Heart right ventricle (tissue), 16 donors: ENCODE results near the gene UNC119B. TPM values are rescaled to one million over a fixed set of nuclear protein-coding genes. Genes with fewer than 3 reads are reported as not detected.
A peak's percentile ranks its signal among the peaks of the same experiment; 100 is the strongest.

Source experiments
- ATAC-seq, 8 donors: fragments of 200-7000 bp; cut with Tn5 transposase; one replicate each; pipeline ENCODE4 v1.9.1; 2020; ENCODE audit warnings: mild to moderate bottlenecking in 8 of 8, moderate library complexity in 8 of 8, moderate number of reproducible peaks in 1 of 8
- DNase-seq, 2 donors: peaks; one replicate each; pipeline ENCODE4 v3.0.0-alpha.2; 2020
- H3K27ac ChIP-seq, 10 donors: fragments of 200-600 bp; sonication (generic) in 2 of 10; one replicate each; pipeline versions ENCODE4 v1.5.0 to v1.8.0; 2020 to 2022; ENCODE audit warnings: mild to moderate bottlenecking in 3 of 10
- H3K27me3 ChIP-seq, 7 donors: fragments of 200-600 bp; one replicate each; pipeline ENCODE4 v1.8.0; 2021 to 2022; ENCODE audit warnings: mild to moderate bottlenecking in 2 of 7
- H3K36me3 ChIP-seq, 9 donors: fragments of 200-600 bp; sonication (generic) in 1 of 9; one replicate each; pipeline versions ENCODE4 v1.5.0 to v1.8.0; 2020 to 2022; ENCODE audit warnings: mild to moderate bottlenecking in 2 of 9
- H3K4me1 ChIP-seq, 9 donors: fragments of 200-600 bp; sonication (generic) in 1 of 9; one replicate each; pipeline versions ENCODE4 v1.5.0 to v1.8.0; 2020 to 2022; ENCODE audit warnings: mild to moderate bottlenecking in 4 of 9
- H3K4me3 ChIP-seq, 10 donors: fragments of 200-600 bp; sonication (generic) in 2 of 10; one replicate each; pipeline versions ENCODE4 v1.5.0 to v1.8.0; 2020 to 2022; ENCODE audit warnings: mild to moderate bottlenecking in 7 of 10, moderate library complexity in 2 of 10
- H3K9me3 ChIP-seq, 11 donors: fragments of 200-600 bp in 10 of 11; sonication (generic) in 2 of 11; one replicate each; pipeline versions ENCODE4 v1.5.0 to v1.8.0; 2013 to 2022; ENCODE audit warnings: mild to moderate bottlenecking in 2 of 11, control low read depth in 1 of 11, moderate library complexity in 1 of 11
- WGBS, 2 donors: extraction: QIAGEN DNeasy Blood & Tissue Kit; methylation state at CpG; one replicate each; pipeline ENCODE4 v1.1.7; 2013; ENCODE audit warnings: inconsistent platforms in 1 of 2; 5-methylcytosine and 5-hydroxymethylcytosine counted together
- intact Hi-C, 10 donors: fragments of 100-400 bp; cut with DNase I; formaldehyde crosslinking; loops; one replicate each; pipeline versions ENCODE4 v1.11.1 to v1.14.2; 2022
- polyA plus RNA-seq, 2 donors: library from polyadenylated mRNA; stranded (reverse); fragments of 200-250 nt; gene quantifications; one replicate each; pipeline ENCODE4 v1.2.3, GENCODE V29; 2013
- total RNA-seq, 10 donors: library from RNA; stranded (reverse); fragmentation: NEBNext Ultra II Directional in 3 of 10; extraction: Animal tissue kit (Norgen Biotek cat#: 25700) in 3 of 10; gene quantifications; one replicate each; pipeline versions ENCODE4 v1.2.1 to v1.2.4, GENCODE V29; 2021 to 2023
- TF ChIP-seq, protein P1 (sequence below), 9 donors: fragments of 200-600 bp; sonication (generic) in 2 of 9; IDR thresholded peaks; one replicate each; pipeline versions ENCODE4 v1.5.0 to v1.8.0; 2021 to 2022; ENCODE audit warnings: antibody characterized with exemption in 9 of 9, mild to moderate bottlenecking in 5 of 9, moderate library complexity in 1 of 9
- donor health status: Arrhythmogenic right ventricular cardiomyopathy.
- donor health status: ischemic (EF 13 %, LVEDD 7.1; RV severe dilation, severe dysfunction).
- donor health status: healthy with polysubstance abuse.
- donor health status: DM: no; HTN: yes; CAD: no.
- donor health status: DM: no; HTN: no; CAD: no.
- donor health status: ischemic (EF 25% LVEDD 6.9; RV normal size, moderate dysfunction).
- donor health status: ischemic (EF 25% LVEDD 5.7; RV mildly dilated, moderate dysfunction).
- donor health status: healthy.
- donor health status: DM: yes; HTN: yes; CAD: no.
- donor health status: Ischemic cardiomyopathy.
- donor health status: ischemic (EF 35%, LVEDD 5.7; RV mildly dilated, moderate dysfunction).
- donor health status: nonischemic (EF 11% LVEDD 7.7; RV severe dilation, severe dysfunction).
- donor health status: DM: yes; HTN: yes; CAD: no.
- donor health status: PGD.
- donor health status: ischemic (EF 29% LVEDD 5.4; RV normal size, mild dysfunction).
- donor health status: nonischemic (EF 23%, LVEDD 6.1; RV moderate dilation, normal function).

Gene UNC119B
- total and polyA plus RNA-seq, 12 donors, result 5.0 to 15.4 (median 9.3) TPM

DNA sequence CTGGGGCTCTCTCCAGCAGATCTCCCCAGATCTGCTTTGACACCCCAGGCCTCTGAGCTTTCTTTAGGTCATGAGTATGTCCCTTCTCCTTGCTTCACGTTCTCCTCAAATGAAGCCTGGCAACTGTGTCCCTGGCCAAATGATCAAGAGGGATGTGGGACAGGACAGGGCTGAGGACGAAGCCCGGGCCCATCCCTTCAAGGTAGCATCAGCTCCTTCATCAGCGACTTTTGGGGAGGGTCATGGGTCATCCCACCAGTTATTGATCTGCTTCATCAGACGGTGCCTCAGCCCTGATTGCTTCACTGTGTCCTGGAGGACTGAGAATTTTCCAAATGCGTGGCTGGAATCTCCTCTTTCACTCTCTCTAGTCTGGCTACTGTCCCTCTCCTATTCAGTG lies 47.7 kb downstream of the UNC119B start:
- Histone ChIP-seq H3K4me3 (no peak overlapping the region), H3K9me3 (peaks cover 0 to 11% (median 0%) of the 10 kb centered on the region in 11 donors), H3K4me1 (peaks cover 0 to 19% (median 14%) of the 10 kb centered on the region in 9 donors), H3K27me3 (no peaks in the 10 kb centered on the region), H3K27ac (no peak overlapping the region), H3K36me3 (peaks cover 0 to 33% (median 0%) of the 10 kb centered on the region in 9 donors)
- 89 to 95% methylated on average over 6 of the region's 6 CpGs for WGBS, 2 donors
- TF ChIP-seq, protein P1, sequence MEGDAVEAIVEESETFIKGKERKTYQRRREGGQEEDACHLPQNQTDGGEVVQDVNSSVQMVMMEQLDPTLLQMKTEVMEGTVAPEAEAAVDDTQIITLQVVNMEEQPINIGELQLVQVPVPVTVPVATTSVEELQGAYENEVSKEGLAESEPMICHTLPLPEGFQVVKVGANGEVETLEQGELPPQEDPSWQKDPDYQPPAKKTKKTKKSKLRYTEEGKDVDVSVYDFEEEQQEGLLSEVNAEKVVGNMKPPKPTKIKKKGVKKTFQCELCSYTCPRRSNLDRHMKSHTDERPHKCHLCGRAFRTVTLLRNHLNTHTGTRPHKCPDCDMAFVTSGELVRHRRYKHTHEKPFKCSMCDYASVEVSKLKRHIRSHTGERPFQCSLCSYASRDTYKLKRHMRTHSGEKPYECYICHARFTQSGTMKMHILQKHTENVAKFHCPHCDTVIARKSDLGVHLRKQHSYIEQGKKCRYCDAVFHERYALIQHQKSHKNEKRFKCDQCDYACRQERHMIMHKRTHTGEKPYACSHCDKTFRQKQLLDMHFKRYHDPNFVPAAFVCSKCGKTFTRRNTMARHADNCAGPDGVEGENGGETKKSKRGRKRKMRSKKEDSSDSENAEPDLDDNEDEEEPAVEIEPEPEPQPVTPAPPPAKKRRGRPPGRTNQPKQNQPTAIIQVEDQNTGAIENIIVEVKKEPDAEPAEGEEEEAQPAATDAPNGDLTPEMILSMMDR (IDR thresholded peaks at IDR 0.05), result no peak
- intact Hi-C loops, result loop anchor here in 1 of 10 donors (10.0 kb wide), 1 partner anchor 207 kb away; no protein-coding TSS in a partner anchor
- ATAC-seq (no peak), DNase-seq (no peak)

DNA sequence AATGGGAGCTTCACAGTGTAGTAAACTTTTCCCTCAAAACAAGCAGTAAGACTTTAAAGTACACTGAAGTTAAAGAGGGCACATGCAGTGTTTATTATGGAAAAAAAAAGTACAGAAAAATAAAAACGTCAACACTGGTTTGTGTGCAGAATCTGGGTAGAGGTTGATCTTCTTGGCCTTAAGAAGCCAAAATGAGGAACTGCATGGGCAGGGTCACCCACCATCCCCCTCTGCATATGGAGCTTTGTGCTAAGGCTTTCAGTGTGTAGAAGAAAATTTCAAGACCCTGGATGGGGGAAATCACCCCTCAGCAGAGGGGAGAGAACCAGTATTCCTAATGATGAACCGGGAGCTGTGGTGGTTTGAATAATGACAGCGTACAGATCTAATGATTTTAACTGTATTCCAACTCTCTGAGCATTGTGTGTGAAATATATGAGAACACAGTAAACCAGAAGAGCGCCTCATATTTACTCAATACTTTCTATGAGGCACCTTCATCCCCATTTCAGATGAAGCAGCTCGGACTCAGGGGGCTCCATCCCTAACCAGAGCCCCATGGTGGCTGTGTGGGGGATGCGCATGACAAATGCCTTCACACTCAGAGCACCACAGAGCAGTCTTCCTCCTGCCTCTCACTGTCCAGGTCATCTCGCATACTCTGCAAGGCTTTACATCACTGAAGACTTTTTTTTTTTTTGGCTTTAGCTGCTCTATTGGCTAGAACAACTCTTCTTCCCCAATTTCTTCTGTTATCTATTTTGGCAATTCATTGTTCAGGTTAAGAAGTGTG lies 48.7 kb downstream of the UNC119B start:
- Histone ChIP-seq H3K36me3 (peaks cover 0 to 44% (median 0%) of the 10 kb centered on the region in 9 donors), H3K27ac (no peak overlapping the region), H3K27me3 (no peaks in the 10 kb centered on the region), H3K9me3 (peaks cover 0 to 11% (median 0%) of the 10 kb centered on the region in 11 donors), H3K4me1 (peaks cover 0 to 19% (median 14%) of the 10 kb centered on the region in 9 donors), H3K4me3 (no peak overlapping the region)
- 94 to 95% methylated on average over 7 of the region's 7 CpGs for WGBS, 2 donors
- ATAC-seq (no peak), DNase-seq (no peak)
- intact Hi-C loops, result loop anchor here in 1 of 10 donors (10.0 kb wide), 1 partner anchor 206 kb away; no protein-coding TSS in a partner anchor
- TF ChIP-seq, protein P1 (IDR thresholded peaks at IDR 0.05), result no peak

DNA sequence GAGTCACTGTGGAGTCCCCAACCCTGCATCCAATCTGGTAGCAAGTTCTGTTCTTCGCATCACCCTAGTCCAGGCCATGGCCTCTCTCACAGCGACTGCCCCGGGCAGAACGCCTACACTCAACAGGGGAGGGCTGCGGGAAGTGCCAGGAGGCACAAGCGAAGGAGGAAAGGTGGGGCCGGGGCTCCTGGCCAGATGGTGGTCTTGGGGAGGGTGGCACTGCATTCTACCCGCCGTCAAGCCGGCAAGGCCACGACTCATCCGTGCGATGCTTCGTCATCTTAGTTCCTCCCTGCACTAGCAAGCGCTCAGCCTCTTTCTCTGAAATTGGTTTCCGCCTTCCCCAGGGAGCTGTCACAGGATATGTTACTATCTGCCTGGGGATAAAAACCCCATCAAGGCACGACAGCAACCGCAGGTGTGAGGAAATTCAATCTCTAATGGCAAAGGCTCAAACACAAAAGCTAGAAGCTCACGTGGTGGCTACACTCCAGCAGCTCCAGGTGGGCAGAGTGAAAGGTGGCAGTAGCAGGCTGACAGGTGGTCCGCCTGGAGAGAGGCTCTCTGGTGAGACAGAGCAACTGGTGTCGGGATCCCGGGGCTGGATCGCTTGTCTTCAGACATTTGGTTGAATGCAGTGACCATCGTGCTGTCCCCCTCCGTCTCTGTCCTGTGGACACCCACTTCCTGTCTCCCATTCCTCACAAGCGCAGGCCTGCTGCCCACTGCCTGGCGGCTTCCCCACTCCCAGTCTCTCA lies 49.5 kb downstream of the UNC119B start:
- peaks cover 0 to 51% (median 0%) of the 10 kb centered on the region in 9 donors for H3K36me3 ChIP-seq
- H3K27ac ChIP-seq, result peak overlapping the region in 1 of 10 donors; percentile 15
- no peaks in the 10 kb centered on the region for H3K27me3 ChIP-seq
- peaks cover 0 to 19% (median 14%) of the 10 kb centered on the region in 9 donors for H3K4me1 ChIP-seq
- peaks cover 0 to 7% (median 0%) of the 10 kb centered on the region in 11 donors for H3K9me3 ChIP-seq
- H3K4me3 ChIP-seq, result no peak overlapping the region
- DNase-seq (no peak), ATAC-seq (no peak)
- 83 to 88% methylated on average over 26 to 27 of the region's 27 CpGs for WGBS, 2 donors
- intact Hi-C loops, result loop anchor here in 1 of 10 donors (2.0 to 10.0 kb wide), 2 partner anchors 143 to 205 kb away; no protein-coding TSS in a partner anchor
- TF ChIP-seq, protein P1 (IDR thresholded peaks at IDR 0.05), result no peak
